Glomerular visceral epithelial cell (primary cell): ENCODE results near the gene DHX15.

Experiments
- DNase-seq: peaks from one replicate; pipeline ENCODE4 v3.0.0-alpha.2; 2016; ENCODE audit errors: extremely low spot score

Gene DHX15

GRCh38 chr4:24482871-24483270, 101.5 kb downstream of the DHX15 start:
- DNase-seq, result no peak

- peak; percentile 73 for DNase-seq
These were observed 106.4 kb downstream of the DHX15 start for GRCh38 chr4:24477919-24478318.
